GM19452 (cell line): ENCODE results near the gene MTNR1A.
"Not testable (repeated sequence)": the region's sequence is repeated elsewhere in the genome, so short reads cannot be mapped to it uniquely, and the experiment has no call there.

Experiments used
- ATAC-seq: cut with Tn5 transposase; IDR thresholded peaks from one replicate; pipeline ENCODE4 v1.9.1; 2021; ENCODE audit not compliant: unreplicated experiment

The MTNR1A gene

DNA sequence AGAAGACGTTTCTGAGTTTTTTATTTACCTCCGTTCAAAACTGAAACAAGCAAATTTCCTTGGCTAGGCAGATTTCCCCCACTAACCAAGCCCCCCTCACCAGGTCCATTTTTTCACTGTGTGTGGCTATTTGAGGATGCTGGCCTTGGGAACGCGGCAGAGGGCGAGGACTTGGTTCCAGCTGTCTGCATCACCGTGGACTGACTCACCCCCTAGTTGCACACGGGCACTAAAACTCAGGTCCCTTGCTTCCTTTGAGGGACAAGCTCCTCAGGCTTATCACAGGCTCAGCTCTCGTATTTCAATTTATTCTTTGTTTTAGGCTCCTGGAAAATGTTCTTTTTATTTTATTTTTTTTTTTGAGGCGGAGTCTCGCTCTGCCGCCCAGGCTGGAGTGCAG, 8.4 kb upstream of the MTNR1A start:
- ATAC-seq, result no peak

GRCh38 chr4:186561748-186562147, 6.4 kb upstream of the MTNR1A start:
- ATAC-seq, result no peak

GRCh38 chr4:186560647-186561046, 5.3 kb upstream of the MTNR1A start:
- ATAC-seq, result no peak

DNA sequence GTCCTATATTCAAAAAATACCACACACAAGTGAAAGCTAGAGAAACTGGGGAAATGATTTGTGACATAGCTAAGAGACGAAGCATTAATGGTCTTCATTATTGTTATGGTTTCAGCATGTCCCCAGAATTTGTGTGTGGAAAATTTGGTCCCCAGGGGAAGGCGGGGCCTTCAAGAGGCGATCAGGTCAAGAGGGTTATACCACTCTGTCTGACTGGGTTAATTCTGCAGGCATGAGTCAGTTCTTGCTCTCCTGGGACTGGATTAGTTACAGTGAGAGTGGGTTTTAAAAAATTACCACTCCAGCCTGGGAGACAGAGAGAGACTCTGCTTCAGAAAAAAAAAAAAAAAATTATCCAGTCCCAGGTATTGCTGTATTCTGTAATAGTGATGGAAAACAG, 2.1 kb upstream of the MTNR1A start:
- no peak for ATAC-seq

- ATAC-seq, result no peak
Observed at GRCh38 chr4:186557061-186557460, 1.7 kb upstream of the MTNR1A start.

- no peak for ATAC-seq
Observed at GRCh38 chr4:186554539-186554913, 841 bp downstream of the MTNR1A start.

- no peak for ATAC-seq
Observed at GRCh38 chr4:186553717-186554116, 1.6 kb downstream of the MTNR1A start.

GRCh38 chr4:186551849-186552248, 3.5 kb downstream of the MTNR1A start:
- ATAC-seq, result no peak

- no peak for ATAC-seq
Observed at GRCh38 chr4:186545436-186545835, 9.9 kb downstream of the MTNR1A start.

DNA sequence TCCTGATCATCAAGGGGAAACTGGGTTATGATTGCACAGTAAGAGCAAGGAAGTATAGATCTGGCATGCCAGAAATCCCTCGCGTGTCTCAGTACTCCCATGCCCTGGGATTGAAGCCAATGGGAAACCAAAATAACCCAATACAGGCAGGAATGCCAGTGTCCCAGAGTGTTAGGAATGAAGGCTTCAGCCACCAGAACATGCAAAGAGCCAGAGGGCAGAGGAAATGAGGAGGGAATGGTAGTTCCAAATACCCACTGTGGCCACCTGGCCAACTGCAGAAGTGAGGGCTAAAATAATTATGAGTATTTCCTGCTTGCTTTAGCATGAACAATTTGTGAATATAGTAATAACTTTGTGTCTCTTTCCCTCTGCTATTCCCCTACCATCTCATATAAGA, 12.2 kb downstream of the MTNR1A start:
- ATAC-seq, result no peak

GRCh38 chr4:186541801-186542200, 13.6 kb downstream of the MTNR1A start:
- ATAC-seq, result no peak

GRCh38 chr4:186537843-186538521, 17.4 kb downstream of the MTNR1A start:
- no peak for ATAC-seq

DNA sequence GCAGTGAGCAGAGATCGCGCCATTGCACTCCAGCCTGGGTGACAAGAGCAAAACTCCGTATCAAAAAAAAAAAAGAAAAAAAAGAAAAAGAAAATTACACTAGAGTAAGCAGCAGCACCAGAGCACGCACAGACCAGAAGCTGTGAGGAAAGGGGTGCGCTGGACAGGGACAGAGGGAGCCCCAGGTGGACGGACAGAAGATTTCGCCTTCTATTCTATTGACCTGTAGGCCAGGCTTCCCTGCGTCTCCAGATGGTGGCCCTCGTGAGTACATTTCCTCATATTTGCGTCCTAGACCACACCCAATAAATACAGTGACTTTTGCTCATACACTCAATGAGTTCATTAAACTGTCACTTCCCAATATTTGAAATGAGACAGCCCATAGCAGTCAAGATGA, 19.1 kb downstream of the MTNR1A start:
- no peak for ATAC-seq

DNA sequence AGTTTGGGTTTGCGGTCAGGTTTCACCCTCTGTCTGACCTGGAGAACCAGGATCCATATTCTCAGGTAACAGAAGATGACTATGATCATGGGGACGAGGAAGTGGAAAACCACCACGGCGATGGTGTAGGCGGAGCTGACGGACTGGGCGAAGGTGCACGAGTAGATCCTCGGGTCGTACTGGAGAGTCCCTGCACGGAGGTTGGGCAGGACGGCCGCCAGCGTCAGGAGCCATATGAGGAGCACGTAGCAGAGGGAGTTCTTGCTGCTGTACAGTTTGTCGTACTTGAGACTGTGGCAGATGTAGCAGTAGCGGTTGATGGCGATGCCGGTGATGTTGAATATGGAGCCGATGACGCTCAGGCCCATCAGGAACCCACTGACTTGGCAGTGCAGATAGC, 21.3 kb downstream of the MTNR1A start:
- no peak for ATAC-seq

GRCh38 chr4:186523927-186524326, 31.4 kb downstream of the MTNR1A start:
- not testable (repeated sequence) for ATAC-seq

DNA sequence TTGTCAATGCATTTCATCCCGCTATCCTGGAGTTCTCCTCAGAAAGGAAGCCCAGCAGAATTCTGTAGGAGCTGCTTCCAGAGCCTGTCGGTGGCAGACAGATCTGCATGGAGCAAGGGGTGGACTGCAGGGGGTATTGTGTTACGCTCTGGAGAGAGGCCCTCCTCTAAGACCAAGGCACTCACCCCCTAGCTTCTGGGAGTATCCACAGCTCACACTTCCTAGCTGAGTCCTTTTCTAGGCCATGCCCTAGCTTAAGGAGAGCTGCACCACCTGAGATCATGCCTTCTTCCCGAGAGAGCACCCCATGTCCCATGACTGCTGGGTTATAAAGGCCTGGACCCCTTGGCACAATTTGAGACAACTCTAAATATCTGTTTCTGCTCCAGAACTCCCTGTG, 39.1 kb downstream of the MTNR1A start:
- no peak for ATAC-seq

DNA sequence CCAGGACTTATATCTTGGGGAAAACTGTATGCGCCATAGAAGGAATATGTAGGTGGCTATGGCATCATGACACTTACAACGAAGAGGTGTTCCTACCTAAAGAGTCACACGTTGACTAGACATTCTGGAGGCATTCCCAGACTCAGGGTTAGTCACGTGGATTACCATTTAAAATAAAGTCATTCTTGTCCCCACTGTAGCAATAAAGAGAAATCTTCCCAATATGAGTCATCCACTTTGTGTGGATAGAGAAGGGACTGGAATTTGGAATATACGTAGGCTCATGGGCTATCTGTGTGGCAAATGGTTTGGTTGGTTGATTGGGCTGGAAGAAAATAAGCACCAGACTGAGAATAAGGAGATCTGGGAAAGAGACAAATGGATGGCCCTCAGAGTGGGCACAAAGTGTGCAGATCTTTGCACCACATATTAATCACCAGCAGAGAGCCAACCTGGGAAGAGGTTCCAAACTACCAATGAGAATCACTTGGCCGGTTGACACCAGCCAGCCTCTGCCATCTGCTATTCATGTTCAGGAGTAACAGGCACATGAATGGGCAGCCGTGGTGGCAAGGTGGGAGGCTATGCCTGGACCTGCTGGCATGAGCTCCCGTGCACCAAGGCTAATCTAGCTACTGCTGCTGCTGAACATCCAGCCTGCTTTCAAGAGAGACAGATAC, 41.0 kb downstream of the MTNR1A start:
- ATAC-seq, result no peak

DNA sequence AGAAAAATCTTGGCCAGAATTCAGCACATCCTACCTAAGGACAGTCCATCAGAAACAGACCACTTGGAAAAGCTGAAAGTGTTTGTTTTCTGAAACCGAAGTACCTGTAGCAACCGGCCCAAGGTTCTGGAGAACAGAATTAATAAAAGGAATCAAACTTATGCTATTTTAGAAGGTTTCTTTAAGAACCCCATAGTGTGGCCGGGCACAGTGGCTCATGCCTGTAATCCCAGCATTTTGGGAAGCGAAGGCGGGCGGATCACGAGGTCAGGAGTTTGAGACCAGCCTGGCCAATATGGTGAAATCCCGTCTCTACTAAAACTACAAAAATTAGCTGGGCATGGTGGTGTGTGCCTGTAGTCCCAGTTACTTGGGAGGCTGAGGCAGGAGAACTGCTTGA, 50.6 kb downstream of the MTNR1A start:
- ATAC-seq, result not testable (repeated sequence)

- no peak for ATAC-seq
Observed at GRCh38 chr4:186502231-186502630, 53.1 kb downstream of the MTNR1A start.

DNA sequence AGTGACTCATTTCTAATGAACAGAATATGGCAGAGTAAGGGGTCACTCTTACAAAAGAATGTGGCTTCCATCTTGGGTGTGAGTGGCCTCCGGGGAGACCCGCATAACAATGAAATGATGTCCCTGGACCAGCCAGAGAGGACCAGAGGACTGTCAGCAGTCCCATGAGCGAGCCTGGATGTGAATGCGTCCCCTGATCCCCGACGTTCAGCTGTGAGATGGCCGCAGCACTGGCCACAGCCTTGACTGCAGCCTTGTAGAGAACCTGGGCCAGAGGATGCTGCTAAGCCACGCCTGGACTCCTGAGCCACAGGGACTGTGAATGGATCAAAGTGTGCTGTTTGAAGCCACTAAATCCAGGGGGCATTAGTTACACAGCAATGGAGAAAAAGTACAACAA, 53.8 kb downstream of the MTNR1A start:
- no peak for ATAC-seq

- ATAC-seq, result no peak
Observed at GRCh38 chr4:186500721-186501304, 54.6 kb downstream of the MTNR1A start.

DNA sequence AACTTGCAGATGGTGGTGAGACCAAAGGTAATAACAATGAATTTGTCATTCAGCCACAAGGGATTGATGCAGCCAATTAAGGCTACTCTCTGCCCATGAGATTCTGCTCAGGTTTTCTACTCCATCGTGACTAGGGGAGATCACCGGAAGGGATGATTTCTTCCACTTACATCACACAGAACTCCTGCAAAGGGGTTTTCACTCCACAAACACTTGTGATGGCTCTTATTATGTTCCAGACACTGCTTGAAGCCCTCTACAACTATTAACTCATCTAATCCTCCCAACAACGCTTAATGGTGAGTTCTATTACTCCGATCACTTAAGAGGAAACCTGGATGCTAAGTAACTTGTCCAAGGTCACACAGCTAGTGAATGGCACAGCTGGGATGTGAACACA, 55.9 kb downstream of the MTNR1A start:
- no peak for ATAC-seq

DNA sequence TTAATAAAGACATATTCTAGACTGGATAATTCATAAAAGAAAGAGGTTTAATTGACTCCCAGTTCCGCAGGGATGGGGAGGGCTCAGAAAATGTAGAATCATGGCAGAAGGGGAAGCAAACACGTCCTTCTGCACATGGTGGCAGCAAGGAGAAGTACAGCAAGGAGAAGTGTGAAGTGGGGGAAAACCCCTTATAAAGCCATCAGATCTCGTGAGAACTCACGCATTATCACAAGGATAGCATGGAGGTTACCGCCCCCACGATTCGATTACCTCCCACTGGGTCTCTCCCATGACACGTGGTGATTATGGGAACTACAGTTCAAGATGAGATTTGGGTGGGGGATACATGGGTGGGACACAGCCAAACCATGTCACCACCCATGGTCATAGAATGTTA, 58.3 kb downstream of the MTNR1A start:
- ATAC-seq, result no peak
